Ishikawa (cell line): Measurements from ENCODE around the gene HS3ST5.

ENCODE experiments used
- CEBPB ChIP-seq: IDR thresholded peaks from 2 replicates; pipeline ENCODE4 v1.6.1; 2012
- CREB1 ChIP-seq: IDR thresholded peaks from 2 replicates; pipeline ENCODE4 v1.6.1; 2012; ENCODE audit warnings: low read depth
- EGR1 ChIP-seq: IDR thresholded peaks from 2 replicates; pipeline ENCODE4 v1.6.1; 2012
- EP300 ChIP-seq: IDR thresholded peaks from 2 replicates; pipeline ENCODE4 v1.6.1; 2012; ENCODE audit warnings: borderline replicate concordance
- FOXM1 ChIP-seq: IDR thresholded peaks from 2 replicates; pipeline ENCODE4 v1.6.1; 2012; ENCODE audit warnings: low read depth, borderline replicate concordance
- NFIC ChIP-seq: IDR thresholded peaks from 2 replicates; pipeline ENCODE4 v1.6.1; 2012
- RAD21 ChIP-seq: IDR thresholded peaks from 2 replicates; pipeline ENCODE4 v1.6.1; 2012; ENCODE audit warnings: low read depth
- REST ChIP-seq: IDR thresholded peaks from 2 replicates; pipeline ENCODE4 v1.6.1; 2012; ENCODE audit warnings: low read depth, mild to moderate bottlenecking
- TAF1 ChIP-seq: IDR thresholded peaks from 2 replicates; pipeline ENCODE4 v1.6.1; 2012; ENCODE audit warnings: low read depth, mild to moderate bottlenecking
- TCF12 ChIP-seq: IDR thresholded peaks from 2 replicates; pipeline ENCODE4 v1.6.1; 2012; ENCODE audit warnings: low read depth
- TEAD4 ChIP-seq: IDR thresholded peaks from 2 replicates; pipeline ENCODE4 v1.6.1; 2012
- YY1 ChIP-seq: IDR thresholded peaks from 2 replicates; pipeline ENCODE4 v1.6.1; 2012; ENCODE audit warnings: low read depth
- ZBTB7A ChIP-seq: IDR thresholded peaks from 2 replicates; pipeline ENCODE4 v1.6.1; 2012; ENCODE audit warnings: low read depth
- TF ChIP-seq, protein P1 (sequence below): IDR thresholded peaks from 2 replicates; pipeline ENCODE4 v1.6.1; 2012
- TF ChIP-seq, protein P2 (sequence below): IDR thresholded peaks from 2 replicates; pipeline ENCODE4 v1.6.1; 2012

Gene HS3ST5

GRCh38 chr6:114032721-114033120 is 310.1 kb downstream of the HS3ST5 start:
- TF ChIP-seq TEAD4: no peak
- TF ChIP-seq NFIC: no peak
- TF ChIP-seq YY1: no peak
- TF ChIP-seq TAF1: no peak
- TF ChIP-seq CEBPB: no peak
- TF ChIP-seq FOXM1: no peak
- TF ChIP-seq TCF12: no peak
- TF ChIP-seq, protein P1, sequence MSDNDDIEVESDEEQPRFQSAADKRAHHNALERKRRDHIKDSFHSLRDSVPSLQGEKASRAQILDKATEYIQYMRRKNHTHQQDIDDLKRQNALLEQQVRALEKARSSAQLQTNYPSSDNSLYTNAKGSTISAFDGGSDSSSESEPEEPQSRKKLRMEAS: no peak
- TF ChIP-seq RAD21: no peak
- no peak for TF ChIP-seq ZBTB7A
- TF ChIP-seq, protein P2, sequence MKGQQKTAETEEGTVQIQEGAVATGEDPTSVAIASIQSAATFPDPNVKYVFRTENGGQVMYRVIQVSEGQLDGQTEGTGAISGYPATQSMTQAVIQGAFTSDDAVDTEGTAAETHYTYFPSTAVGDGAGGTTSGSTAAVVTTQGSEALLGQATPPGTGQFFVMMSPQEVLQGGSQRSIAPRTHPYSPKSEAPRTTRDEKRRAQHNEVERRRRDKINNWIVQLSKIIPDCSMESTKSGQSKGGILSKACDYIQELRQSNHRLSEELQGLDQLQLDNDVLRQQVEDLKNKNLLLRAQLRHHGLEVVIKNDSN: no peak

DNA sequence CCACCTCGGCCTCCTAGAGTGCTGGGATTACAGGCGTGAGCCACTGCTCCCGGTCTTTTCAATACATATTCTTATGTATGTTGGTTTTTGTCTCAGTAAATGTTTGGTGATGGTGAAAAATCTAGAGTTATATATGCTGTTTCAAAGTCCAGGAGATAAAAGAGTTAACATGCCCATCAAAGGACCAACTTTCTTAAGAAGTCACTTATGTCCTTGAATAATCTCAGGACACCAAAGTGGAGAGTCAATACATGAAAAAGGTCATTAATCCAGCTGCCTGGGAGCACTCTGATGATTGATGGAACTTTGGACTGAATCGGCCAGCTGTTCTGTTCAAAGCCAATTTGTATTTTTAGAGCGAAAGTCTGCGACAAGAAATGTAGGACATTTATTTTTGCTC is 312.1 kb downstream of the HS3ST5 start:
- TF ChIP-seq CEBPB (no peak), CREB1 (no peak), TCF12 (no peak), RAD21 (no peak), EP300 (no peak), EGR1 (no peak), FOXM1 (no peak), ZBTB7A (no peak), YY1 (no peak), NFIC (no peak), TAF1 (no peak), TEAD4 (no peak), REST (no peak)
- TF ChIP-seq, protein P1: no peak
- TF ChIP-seq, protein P2: no peak

DNA sequence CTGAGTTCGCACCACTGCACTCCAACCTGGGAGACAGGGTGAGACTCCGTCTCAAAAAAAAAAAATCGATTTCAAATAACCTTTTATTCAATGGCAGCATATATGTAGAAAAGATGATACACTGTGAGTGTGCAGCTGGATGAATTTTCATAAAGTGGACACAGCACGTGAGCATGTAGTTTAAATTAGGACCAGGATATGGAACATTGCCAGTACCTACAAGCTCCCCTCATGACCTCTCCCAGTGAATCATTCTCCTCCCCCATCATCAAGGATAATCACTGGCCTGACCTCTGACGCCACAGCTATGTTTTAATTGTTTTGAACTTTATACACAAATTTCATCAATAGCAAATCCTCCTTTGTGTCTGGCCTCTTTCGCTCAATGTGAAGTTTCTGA is 318.1 kb downstream of the HS3ST5 start:
- TF ChIP-seq YY1 (no peak), FOXM1 (no peak), TEAD4 (no peak), EP300 (no peak), TAF1 (no peak), EGR1 (no peak), CEBPB (no peak), RAD21 (no peak), ZBTB7A (no peak)
- TF ChIP-seq, protein P2: no peak

- TF ChIP-seq, protein P2: no peak
- TF ChIP-seq TAF1: no peak
- TF ChIP-seq NFIC: no peak
- TF ChIP-seq ZBTB7A: no peak
- TF ChIP-seq REST: no peak
- no peak for TF ChIP-seq EGR1
- no peak for TF ChIP-seq TCF12
- no peak for TF ChIP-seq EP300
These were observed 322.6 kb downstream of the HS3ST5 start for GRCh38 chr6:114020196-114020595.

DNA sequence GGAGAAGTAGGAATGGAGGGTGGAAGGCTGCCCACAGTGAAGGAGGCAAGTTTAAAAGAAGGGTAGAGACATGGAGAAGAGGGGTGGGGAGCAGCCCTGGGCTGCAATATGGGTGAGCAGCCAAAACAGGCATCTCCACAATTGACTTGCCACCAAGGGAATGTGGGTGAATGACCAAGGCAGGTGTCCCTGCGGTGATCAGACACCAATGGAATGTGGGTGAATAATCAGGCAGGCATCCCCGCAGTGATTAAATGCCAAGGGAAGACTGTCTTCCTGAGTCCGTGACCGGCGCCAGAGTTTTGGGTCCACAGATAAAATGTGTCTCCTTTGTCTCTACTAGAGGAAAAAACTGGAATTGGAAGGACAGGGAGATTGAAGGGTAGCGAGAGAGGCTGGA is 325.7 kb downstream of the HS3ST5 start:
- peak; percentile 72; the same call in 1 of the 2 replicates for TF ChIP-seq EP300
- TF ChIP-seq TCF12: peak; percentile 84
- peak; percentile 44; the same call in 1 of the 2 replicates for TF ChIP-seq NFIC
- TF ChIP-seq TEAD4: peak; percentile 93

- TF ChIP-seq RAD21: no peak
- TF ChIP-seq ZBTB7A: no peak
- TF ChIP-seq, protein P1: no peak
- TF ChIP-seq NFIC: no peak
- no peak for TF ChIP-seq YY1
- no peak for TF ChIP-seq EGR1
- TF ChIP-seq CEBPB: no peak
- no peak for TF ChIP-seq REST
- no peak for TF ChIP-seq TAF1
- TF ChIP-seq CREB1: no peak
These were observed 332.3 kb downstream of the HS3ST5 start for GRCh38 chr6:114010540-114010939.
